ACHN (cell line): ENCODE data around the gene IPO9.
"Not testable (repeated sequence)": the region's sequence is repeated elsewhere in the genome, so short reads cannot be mapped to it uniquely, and the experiment has no call there.

Source experiments
- DNase-seq: peaks from one replicate; pipeline ENCODE4 v3.0.0-alpha.2; 2015
- in situ Hi-C: cut with HindIII; loops from 2 replicates; pipeline ENCODE4 v1.10.0; 2017; ENCODE audit warnings: low sequenced_read_pairs, low pct_ligation_motif_present, low pct_unique_long_range_greater_than_20kb

Gene IPO9

DNA sequence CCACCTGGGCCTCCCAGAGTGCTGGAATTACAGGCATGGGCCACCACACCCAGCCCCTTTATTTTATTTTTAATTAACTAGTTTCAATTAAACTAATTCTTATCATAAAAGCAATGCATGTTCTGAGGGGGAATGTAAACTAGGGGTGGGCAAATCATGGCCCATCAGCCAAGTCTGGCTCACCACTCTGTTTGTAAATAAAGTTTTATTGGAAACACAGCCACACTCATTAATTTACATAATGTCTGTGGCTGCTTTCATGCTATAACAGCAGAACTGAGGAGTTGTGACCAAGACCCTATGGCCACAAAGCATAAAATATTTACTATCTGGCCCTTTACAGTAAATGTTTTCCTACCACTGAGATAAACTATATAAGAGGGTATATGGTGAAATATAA, 28.7 kb upstream of the IPO9 start:
- no peak for DNase-seq
- in situ Hi-C loops, result no loop called here

DNA sequence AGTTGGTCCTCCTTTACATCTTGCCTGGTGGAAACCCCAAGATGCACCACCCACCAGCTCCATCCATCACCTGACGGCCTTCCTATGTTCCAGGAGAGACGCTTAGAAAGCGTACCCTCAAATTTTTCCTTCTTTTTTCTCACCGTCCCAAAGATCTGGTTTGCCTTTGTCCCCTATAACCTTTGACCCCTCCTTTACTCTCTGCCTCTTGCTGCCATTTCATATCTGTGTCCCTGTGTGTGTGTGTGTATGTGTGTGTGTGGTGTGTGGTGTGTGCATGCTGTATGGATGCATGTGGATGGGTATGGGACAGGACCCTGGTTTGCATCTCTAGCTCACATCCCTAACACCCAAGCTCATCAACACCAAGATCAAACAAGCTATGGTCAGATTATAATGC, 22.2 kb upstream of the IPO9 start:
- no peak for DNase-seq
- in situ Hi-C loops, result no loop called here

DNA sequence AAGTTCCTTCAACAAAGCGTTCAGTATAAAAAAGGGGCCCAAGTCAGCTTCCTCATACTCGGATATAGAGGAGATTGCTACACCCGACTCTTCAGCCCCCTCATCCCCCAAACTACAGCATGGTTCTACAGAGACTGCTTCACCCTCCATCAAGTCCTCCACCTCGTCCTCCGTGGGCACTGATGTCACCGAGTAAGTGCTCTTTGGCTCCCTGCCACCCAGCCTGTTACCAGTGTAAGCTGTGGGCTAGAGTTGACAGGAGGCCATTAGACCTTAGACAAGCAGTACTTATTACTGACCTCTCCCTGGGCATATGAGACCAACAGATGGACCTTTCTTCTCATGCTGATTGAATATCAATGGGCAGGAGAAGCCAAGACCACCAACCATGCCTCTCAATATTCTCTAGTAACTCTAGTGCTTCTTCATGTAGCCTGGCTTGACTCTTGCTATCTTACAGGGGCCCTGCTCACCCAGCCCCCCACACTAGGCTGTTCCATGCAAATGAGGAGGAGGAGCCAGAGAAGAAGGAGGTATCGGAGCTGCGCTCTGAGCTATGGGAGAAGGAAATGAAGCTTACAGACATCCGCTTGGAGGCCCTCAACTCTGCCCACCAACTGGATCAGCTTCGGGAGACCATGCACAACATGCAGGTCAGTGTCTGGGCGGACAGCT, 20.9 kb upstream of the IPO9 start:
- DNase-seq, result no peak
- in situ Hi-C loops, result no loop called here

DNA sequence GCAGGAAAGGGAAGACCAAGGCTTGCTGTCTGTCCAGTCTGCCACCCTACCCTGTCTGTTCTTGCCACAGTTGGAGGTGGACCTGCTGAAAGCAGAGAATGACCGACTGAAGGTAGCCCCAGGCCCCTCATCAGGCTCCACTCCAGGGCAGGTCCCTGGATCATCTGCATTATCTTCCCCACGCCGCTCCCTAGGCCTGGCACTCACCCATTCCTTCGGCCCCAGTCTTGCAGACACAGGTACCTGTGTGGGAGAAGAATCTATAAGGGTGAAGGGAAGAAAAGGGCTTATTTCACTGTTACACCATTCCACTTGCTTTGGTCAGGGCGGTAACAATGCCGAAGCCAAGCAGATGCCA, 20.3 kb upstream of the IPO9 start:
- in situ Hi-C loops, result no loop called here
- DNase-seq, result no peak

DNA sequence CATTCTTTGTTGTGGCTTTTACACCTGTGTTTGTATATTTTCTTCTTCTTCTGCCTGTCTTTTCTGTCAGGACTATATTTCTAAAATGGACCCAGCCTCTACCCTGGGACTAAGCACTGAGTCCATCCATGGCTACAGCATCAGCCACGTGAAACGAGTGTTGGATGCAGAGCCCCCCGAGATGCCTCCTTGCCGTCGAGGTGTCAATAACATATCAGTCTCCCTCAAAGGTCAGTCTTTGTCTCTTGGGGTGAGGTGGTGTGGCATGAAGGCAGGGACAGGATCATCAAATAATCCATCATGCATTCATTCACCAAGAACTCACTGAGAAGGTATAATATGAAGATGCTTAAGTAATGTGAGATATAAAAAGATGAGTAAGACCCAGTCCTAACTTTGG, 19.1 kb upstream of the IPO9 start:
- DNase-seq, result no peak
- in situ Hi-C loops, result no loop called here

DNA sequence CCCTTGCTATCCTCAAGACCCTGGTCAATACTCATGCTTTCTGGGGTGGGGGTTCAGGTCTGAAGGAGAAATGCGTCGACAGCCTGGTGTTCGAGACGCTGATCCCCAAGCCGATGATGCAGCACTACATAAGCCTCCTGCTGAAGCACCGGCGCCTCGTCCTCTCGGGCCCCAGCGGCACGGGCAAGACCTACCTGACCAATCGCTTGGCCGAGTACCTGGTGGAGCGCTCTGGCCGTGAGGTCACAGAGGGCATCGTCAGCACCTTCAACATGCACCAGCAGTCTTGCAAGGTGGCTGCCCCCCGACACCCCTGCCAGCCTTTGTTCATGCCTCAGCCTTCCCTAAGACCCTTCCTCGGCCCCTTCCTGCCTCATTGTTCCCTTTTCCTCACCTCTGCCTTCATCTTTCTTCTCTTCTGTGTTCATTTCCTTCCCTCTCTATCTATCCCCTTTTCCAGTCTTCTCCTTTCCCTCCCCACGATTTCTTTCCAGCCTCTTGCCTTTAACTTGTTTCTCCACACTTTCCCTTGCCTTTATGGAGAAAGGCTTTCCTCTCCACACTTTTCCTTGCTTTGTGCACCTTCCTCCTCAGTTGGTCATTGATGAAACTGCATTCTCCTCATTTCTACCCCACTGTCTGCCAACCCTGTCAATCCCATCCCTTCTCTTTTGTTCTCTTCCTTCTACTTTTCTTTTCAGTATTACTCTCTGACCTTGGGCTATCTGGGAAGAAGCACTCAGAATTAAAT, 18.3 kb upstream of the IPO9 start:
- DNase-seq, result no peak
- in situ Hi-C loops, result no loop called here

DNA sequence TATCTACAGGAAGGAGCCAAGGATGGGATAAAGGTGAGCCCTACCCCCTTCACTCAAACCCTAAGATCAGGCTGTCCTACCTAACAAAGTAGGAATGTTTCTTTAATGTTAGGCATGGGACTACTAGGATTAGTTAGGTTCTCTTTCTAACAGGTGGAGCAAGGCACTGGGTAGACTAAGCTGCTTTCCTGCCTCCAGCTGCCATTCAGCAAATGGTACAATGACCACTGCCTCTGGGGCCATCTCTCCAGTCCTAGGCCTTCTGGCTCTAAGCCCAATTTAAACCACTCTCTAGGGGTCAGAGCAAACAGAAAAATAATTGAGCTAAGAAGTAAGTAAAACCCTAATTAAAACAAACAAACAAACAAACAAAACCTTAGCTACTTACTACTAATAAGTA, 15.7 kb upstream of the IPO9 start:
- in situ Hi-C loops, result no loop called here

DNA sequence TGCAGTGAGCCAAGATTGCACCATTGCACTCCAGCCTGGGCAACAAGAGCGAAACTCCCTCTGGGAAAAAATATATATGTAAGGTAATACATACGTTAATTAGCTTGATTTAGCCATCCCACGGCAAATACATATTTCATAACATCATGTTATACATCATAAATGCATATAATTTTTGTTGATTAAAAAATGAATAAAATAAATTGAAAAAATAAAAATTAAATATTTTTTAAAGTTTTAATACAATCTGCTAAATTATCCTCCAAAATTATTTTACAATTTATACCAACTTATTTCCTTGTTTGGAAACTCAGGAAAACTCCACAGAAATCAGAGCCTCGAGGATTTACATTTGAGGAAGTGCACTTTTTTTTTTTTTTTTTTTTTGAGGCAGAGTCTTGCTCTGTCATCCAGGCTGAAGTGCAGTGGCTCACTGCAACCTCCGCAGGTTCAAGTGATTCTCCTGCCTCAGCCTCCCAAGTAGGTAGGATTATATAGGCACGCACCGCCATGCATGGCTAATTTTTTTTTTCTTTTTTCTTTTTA, 12.6 kb upstream of the IPO9 start:
- no peak for DNase-seq
- in situ Hi-C loops, result no loop called here

More for the DNA sequence above, 15.7 kb upstream of the IPO9 start:
- DNase-seq, result no peak

DNA sequence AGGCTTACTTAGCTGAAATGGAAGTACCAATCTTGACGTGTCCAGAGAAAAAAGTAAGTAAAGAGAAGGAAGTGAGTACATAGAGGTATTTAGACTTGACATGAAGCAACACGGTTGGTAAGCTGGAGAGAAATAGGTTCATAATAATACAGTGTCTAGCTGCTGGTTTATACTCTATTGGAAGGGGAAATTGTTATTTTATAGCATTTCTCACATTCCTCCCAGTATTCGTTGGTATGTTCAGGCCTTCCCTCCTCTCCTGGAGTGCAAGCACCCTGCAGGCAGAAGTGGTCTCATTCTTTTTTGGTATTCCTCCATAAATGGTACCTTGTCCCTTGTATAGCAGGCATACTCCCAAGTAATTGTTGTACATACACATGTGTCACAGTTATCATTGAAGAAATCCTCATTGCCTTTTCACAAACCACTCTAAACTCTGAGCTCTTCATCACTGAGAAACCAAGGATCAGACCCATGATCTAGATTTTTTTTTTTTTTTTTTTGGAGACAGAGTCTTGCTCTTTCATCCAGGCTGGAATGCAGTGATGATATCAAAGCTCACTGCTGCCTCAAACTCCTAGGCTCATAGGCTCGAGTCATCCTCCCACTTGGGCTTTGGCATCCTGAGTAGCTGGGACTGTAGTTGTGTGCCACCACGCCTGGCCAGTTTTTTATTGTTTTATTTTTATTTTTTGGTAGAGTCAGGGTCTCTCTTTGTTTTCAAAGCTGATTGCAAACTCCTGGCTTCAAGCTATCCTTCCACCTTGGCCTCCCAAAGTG, 9.8 kb upstream of the IPO9 start:
- DNase-seq, result no peak
- in situ Hi-C loops, result no loop called here

DNA sequence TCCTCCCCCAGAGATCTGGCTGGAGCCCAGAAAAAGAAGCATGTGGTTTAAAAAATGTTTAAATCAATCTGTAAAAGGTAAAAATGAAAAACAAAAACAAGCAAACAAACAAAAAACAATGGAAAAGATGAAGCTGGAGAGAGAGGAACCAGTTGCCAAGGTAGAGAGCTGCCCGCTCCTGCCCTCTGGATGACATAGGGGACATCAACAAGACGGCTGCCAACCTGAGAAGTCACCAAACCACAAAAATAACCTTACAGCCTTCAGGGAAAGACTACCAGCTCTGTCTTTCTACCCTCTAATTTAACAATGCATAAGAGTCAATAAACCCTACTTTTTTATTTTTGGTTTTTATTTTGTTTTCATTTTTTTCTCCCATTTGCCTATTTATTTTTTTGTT, 8.5 kb upstream of the IPO9 start:
- in situ Hi-C loops, result no loop called here
- DNase-seq, result no peak

DNA sequence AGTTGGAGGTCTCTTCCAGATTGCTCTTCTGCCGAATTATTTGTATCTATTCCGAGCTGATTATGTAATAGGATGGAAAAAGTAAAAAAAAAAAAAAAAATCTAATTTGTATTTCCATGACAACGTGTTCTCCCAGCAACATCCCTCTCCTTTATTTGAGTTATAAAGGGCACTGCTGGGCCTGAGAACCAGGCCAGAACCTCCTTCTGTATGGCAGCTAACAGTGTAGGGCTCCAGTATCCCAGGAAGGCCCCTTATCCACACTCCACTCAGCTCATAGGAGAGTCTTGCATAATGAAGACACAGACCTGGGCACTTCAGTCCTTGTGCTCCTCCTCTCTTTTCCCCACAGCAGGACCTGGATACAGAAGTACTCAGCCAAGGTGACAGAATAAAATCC, 3.7 kb upstream of the IPO9 start:
- no peak for DNase-seq

DNA sequence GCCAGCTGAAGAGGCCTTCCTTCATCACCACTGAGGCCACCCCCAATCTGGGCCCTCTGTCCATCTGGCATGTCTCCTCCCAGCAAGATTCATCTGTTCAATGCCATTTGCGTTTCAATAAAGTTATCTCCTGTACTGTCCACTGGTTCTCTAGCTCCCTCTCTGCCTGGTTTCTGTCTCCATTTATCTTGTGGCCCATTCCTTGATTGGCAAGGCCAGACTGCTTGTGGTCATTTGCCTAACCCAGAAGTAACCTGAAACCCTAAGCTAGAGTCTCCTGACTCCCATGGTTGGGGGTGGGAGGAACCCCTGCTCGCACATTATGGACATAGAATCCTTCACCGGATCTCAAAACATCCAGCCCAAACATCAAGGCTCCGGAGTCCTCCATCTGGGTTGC, 2.1 kb upstream of the IPO9 start:
- in situ Hi-C loops, result no loop called here
- no peak for DNase-seq

More for the DNA sequence above, 3.7 kb upstream of the IPO9 start:
- in situ Hi-C loops, result no loop called here

DNA sequence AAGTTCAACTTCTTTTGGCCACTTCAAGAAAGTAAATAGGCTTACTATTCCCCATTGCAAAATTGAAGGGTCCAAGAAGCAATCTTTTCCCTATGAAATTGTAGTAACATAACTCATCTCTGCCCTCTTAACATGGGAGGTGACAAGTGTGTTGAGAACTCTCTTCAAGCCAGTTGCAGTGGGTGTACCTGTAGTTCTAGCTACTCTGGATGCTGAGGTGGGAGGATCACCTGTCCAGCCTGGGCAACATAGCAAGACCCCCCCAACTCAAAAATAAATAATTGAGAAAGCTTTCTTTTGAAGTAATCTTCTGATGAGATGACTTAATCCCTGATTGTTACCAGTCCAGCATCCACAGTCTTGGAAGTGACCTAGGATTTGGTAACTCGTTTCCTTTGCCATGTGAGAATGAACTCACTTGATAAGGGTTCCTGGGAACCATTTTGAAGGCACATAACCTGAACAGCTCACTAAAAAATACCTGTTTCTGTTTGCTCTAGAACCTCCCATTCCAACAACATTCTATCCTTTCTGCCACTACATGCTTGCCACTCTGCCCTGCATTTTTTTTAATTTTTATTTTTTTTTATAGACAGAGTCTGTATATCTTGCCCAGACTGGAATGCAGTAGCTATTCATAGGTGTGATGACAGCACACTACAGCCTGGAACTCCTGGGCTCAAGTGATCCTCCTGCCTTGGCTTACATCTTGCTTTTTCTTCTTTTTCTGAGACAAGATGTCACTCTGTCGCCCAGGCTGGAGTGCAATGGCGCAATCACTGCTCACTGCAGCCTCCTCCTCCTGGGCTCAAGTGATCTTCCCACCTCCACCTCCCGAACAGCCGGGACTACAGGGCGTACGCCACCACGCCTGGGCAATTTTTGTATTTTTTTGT, 1.4 kb upstream of the IPO9 start:
- DNase-seq, result no peak
- in situ Hi-C loops, result no loop called here

DNA sequence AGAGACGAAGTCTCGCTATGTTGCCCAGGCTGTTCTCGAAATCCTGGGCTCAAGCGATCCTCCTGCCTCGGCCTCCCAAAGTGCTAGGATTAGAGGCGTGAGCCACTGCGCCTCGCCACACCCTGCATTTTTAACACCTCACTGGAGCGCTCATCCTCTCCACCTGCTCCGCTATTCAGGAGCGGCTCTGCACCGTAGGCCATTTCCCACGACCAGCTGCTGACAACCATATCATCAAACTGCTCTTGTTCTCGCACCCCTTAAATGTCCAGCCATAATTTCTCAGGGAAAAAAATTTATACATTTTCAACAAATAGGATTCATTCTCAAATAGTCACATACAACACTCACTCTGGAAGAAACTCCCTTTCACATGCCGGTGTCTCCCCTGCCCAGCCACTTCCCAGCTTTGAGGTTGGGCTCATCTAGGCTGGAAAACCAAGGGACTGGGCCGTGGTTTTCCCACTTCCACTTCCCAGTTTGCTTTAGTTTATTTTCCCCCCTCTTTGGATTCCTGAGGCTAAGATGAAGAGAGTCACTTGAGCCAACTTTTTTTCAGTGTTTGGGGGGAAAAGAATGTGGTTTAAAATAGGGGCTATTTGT, 639 bp upstream of the IPO9 start:
- DNase-seq, result no peak
- in situ Hi-C loops, result no loop called here

DNA sequence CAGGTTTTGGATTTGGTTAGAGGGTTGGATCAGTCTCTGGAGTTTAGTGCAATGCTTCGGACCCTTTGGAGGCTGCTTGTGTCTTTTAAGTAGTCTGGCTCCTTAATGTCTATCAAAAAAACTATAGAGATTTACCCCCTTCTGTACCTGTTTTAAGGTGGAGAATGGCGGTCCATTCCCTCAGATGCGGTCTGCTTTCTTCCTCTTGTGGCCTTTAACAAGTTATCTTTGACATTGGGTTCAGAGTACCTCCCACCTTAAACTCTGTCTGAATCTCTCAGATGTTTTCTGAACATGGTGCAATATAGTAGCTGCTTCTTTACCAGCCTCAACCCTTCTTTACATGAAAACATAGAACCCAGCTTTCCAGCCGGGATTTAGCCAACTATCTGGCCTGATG, 2.4 kb downstream of the IPO9 start:
- in situ Hi-C loops, result no loop called here
- DNase-seq, result no peak

DNA sequence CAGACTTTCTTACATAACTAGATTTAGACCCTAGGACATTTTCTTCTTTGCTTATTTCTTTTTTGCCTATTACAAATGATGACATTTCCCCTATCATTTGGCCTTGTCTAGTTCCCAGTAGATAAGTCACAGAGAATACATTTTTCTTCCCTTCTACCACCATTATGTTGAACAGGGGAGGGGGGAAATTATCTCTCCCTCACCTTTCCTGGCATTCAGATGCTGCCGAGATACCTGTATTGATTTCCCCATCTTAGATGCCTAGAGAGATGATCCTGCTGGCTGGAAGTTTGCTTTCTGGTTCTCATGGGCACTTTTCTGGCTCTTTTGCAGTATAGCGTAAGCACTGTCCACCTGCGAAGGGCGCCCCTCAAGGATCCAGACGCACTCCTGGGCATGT, 5.7 kb downstream of the IPO9 start:
- in situ Hi-C loops, result no loop called here
- no peak for DNase-seq

DNA sequence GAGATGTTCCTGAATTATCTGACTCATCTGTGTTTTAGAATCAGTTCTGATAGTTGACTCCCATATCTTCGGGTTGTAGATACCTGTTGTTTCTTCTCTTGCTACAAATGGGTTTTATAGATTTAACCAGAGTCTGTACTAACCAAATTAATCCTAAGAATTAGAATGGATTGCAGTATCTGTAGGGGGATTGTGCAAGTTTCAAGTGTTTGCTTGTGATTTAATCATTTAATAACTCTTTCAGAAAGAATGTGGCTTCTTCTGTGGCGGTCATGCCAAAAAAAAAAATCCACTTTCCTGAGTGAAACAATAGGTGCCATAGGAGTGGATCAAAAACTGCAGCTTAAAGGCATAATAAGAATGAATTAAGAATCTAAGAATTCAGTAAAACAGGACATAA, 9.4 kb downstream of the IPO9 start:
- in situ Hi-C loops, result no loop called here
- DNase-seq, result no peak

DNA sequence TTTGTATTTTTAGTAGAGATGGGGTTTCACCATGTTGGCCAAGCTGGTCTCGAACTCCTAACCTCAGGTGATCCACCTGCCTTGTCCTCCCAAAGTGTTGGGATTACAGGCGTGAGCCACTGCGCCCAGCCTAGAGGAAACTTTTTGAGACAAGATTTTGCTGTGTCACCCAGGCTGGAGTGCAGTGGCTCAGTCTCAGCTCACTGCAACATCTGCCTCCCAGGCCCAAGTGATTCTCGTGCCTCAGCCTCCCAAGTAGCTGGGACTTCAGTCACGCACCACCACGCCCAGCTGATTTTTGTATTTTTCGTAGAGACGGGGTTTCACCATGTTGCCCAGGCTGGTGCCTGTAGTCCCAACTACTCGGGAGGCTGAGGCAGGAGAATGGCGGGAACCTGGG, 10.1 kb downstream of the IPO9 start:
- DNase-seq, in situ Hi-C loops: not testable (repeated sequence)
